ENCODE data around the gene WDR88.

- TF ChIP-seq CTCF (IDR thresholded peaks at IDR 0.05; ENCODE audit: extremely low read depth in 1 of 2, insufficient read depth in 1 of 2, low read depth in 1 of 2, low read length in 2 of 2): no peak
- no peak for TF ChIP-seq EZH2 (IDR thresholded peaks at IDR 0.05; ENCODE audit: borderline replicate concordance, low read depth, low read length, severe bottlenecking)
- TF ChIP-seq FOS (IDR thresholded peaks at IDR 0.05; ENCODE audit: borderline replicate concordance, insufficient read depth, low read length): no peak
- TF ChIP-seq POLR2AphosphoS5 (IDR thresholded peaks at IDR 0.05; ENCODE audit: insufficient read depth, low read depth, low read length): no peak
- no peak for TF ChIP-seq POLR2A (IDR thresholded peaks at IDR 0.05; ENCODE audit: low read depth, low read length)
- no peak for TF ChIP-seq JUN (IDR thresholded peaks at IDR 0.05; ENCODE audit: borderline replicate concordance, insufficient read depth, insufficient read length, low read depth)
These were observed 57.5 kb downstream of the WDR88 start for GRCh38 chr19:33189453-33189852.
